ENCODE results near the gene STAT1.
"Not testable (repeated sequence)": the region's sequence is repeated elsewhere in the genome, so short reads cannot be mapped to it uniquely, and the experiment has no call there.

STAT1 gene

GRCh38 chr2:190963088-190963487 lies 50.9 kb downstream of the STAT1 start:
- DNase-seq (ENCODE audit: low read depth in 1 of 2, low spot score in 1 of 2), result no peak

GRCh38 chr2:190961918-190962487 lies 52.0 kb downstream of the STAT1 start:
- DNase-seq (ENCODE audit: low read depth in 1 of 2, low spot score in 1 of 2), result no peak

GRCh38 chr2:190961117-190961516 lies 52.9 kb downstream of the STAT1 start:
- DNase-seq (ENCODE audit: low read depth in 1 of 2, low spot score in 1 of 2), result not testable (repeated sequence)

GRCh38 chr2:190959911-190960788 lies 53.8 kb downstream of the STAT1 start:
- DNase-seq (ENCODE audit: low read depth in 1 of 2, low spot score in 1 of 2), result no peak

- no peak for DNase-seq (ENCODE audit: low read depth in 1 of 2, low spot score in 1 of 2)
These were observed 60.7 kb downstream of the STAT1 start for GRCh38 chr2:190953257-190953656.

GRCh38 chr2:190950566-190950991 lies 63.4 kb downstream of the STAT1 start:
- no peak for DNase-seq (ENCODE audit: low read depth in 1 of 2, low spot score in 1 of 2)

- no peak for DNase-seq (ENCODE audit: low read depth in 1 of 2, low spot score in 1 of 2)
These were observed 65.3 kb downstream of the STAT1 start for GRCh38 chr2:190948671-190949070.

- DNase-seq (ENCODE audit: low read depth in 1 of 2, low spot score in 1 of 2), result no peak
These were observed 66.2 kb downstream of the STAT1 start for GRCh38 chr2:190947711-190948251.

- DNase-seq (ENCODE audit: low read depth in 1 of 2, low spot score in 1 of 2), result no peak
These were observed 66.8 kb downstream of the STAT1 start for GRCh38 chr2:190947141-190947540.

- no peak for DNase-seq (ENCODE audit: low read depth in 1 of 2, low spot score in 1 of 2)
These were observed 70.3 kb downstream of the STAT1 start for GRCh38 chr2:190943706-190944105.

GRCh38 chr2:190942697-190943096 lies 71.3 kb downstream of the STAT1 start:
- DNase-seq (ENCODE audit: low read depth in 1 of 2, low spot score in 1 of 2), result no peak

- DNase-seq (ENCODE audit: low read depth in 1 of 2, low spot score in 1 of 2), result no peak
These were observed 72.4 kb downstream of the STAT1 start for GRCh38 chr2:190941571-190941970.

- DNase-seq (ENCODE audit: low read depth in 1 of 2, low spot score in 1 of 2), result no peak
These were observed 73.5 kb downstream of the STAT1 start for GRCh38 chr2:190940454-190940853.

GRCh38 chr2:190938771-190939335 lies 75.1 kb downstream of the STAT1 start:
- no peak for DNase-seq (ENCODE audit: low read depth in 1 of 2, low spot score in 1 of 2)

- DNase-seq (ENCODE audit: low read depth in 1 of 2, low spot score in 1 of 2), result no peak
These were observed 78.9 kb downstream of the STAT1 start for GRCh38 chr2:190935054-190935453.

- DNase-seq (ENCODE audit: low read depth in 1 of 2, low spot score in 1 of 2), result no peak
These were observed 80.6 kb downstream of the STAT1 start for GRCh38 chr2:190933361-190933760.

- DNase-seq (ENCODE audit: low read depth in 1 of 2, low spot score in 1 of 2), result no peak
These were observed 81.5 kb downstream of the STAT1 start for GRCh38 chr2:190932514-190932913.

GRCh38 chr2:190930411-190930810 lies 83.6 kb downstream of the STAT1 start:
- DNase-seq (ENCODE audit: low read depth in 1 of 2, low spot score in 1 of 2), result no peak

- DNase-seq (ENCODE audit: low read depth in 1 of 2, low spot score in 1 of 2), result no peak
These were observed 84.1 kb downstream of the STAT1 start for GRCh38 chr2:190929919-190930318.

- DNase-seq (ENCODE audit: low read depth in 1 of 2, low spot score in 1 of 2), result no peak
These were observed 86.7 kb downstream of the STAT1 start for GRCh38 chr2:190927301-190927700.

GRCh38 chr2:190922376-190922775 lies 91.6 kb downstream of the STAT1 start:
- DNase-seq (ENCODE audit: low read depth in 1 of 2, low spot score in 1 of 2), result no peak

- no peak for DNase-seq (ENCODE audit: low read depth in 1 of 2, low spot score in 1 of 2)
These were observed 93.9 kb downstream of the STAT1 start for GRCh38 chr2:190920085-190920484.
